ENCODE data around the gene ARPC3. TPM values are rescaled to one million over a fixed set of nuclear protein-coding genes. Genes with fewer than 3 reads are reported as not detected.

ARPC3 gene
- total and polyA plus RNA-seq, 2 experiments from 2014 or later = 356 to 411 TPM

GRCh38 chr12:110453569-110454296, 3.6 kb upstream of the ARPC3 start (continued):
- TF ChIP-seq ETS1 (IDR thresholded peaks at IDR 0.05) = no peak
- TF ChIP-seq POLR2AphosphoS5 (IDR thresholded peaks at IDR 0.05; ENCODE audit: low read depth) = no peak
- no peak for TF ChIP-seq CTCF (conservative IDR thresholded peaks at IDR 0.05; ENCODE audit: low read depth in 2 of 2)
- no peak for TF ChIP-seq NANOG (IDR thresholded peaks at IDR 0.05; ENCODE audit: borderline replicate concordance)
- no peak for TF ChIP-seq EZH2 (IDR thresholded peaks at IDR 0.05; ENCODE audit: low read depth, unreplicated experiment)
- TF ChIP-seq EZH2phosphoT487 (IDR thresholded peaks at IDR 0.05; ENCODE audit: unreplicated experiment) = no peak

GRCh38 chr12:110451263-110451662, 1.1 kb upstream of the ARPC3 start:
- ATAC-seq (no peak), DNase-seq (ENCODE audit: low spot score) (no peak)
- peaks cover 9% of the 10 kb centered on the region for H3K27me3 Mint-ChIP-seq (ENCODE audit: insufficient read depth, low read depth, poor library complexity)
- H3K27ac Mint-ChIP-seq = no peak overlapping the region
- H4K20me1 ChIP-seq (replicated peaks; ENCODE audit: insufficient read depth) = peaks cover 14% of the 10 kb centered on the region; the same call in 1 of the 2 replicates
- H3K27me3 ChIP-seq (ENCODE audit: insufficient read depth) = no peaks in the 10 kb centered on the region
- H3K79me2 ChIP-seq (replicated peaks; ENCODE audit: insufficient read depth) = peaks cover 31% of the 10 kb centered on the region
- no peak overlapping the region for H3K4me3 ChIP-seq
- H3F3A ChIP-seq (replicated peaks; ENCODE audit: low read depth) = peaks cover 8% of the 10 kb centered on the region; the same call in 1 of the 2 replicates
- no peaks in the 10 kb centered on the region for H3K4me1 ChIP-seq (ENCODE audit: insufficient read depth)
- no peaks in the 10 kb centered on the region for H3K9me2 ChIP-seq (ENCODE audit: insufficient read depth)
- H3K27ac ChIP-seq (ENCODE audit: low read depth) = peak overlapping the region; percentile 87; the same call in 1 of the 2 replicates
- H3K9me3 Mint-ChIP-seq = no peaks in the 10 kb centered on the region
- no peak overlapping the region for H3K4me3 Mint-ChIP-seq
- no peak overlapping the region for H2AFZ ChIP-seq
- peaks cover 38% of the 10 kb centered on the region for H3K36me3 Mint-ChIP-seq (ENCODE audit: low read depth)
- H3K36me3 ChIP-seq (ENCODE audit: insufficient read depth) = peaks cover 30% of the 10 kb centered on the region; the same call in 1 of the 2 replicates
- no peak for TF ChIP-seq JUNB (IDR thresholded peaks at IDR 0.05; ENCODE audit: unreplicated experiment)
- no peak for TF ChIP-seq POLR2AphosphoS5 (IDR thresholded peaks at IDR 0.05; ENCODE audit: low read depth)
- peaks cover 5% of the 10 kb centered on the region; the same call in 2 of the 3 replicates for H3K4me1 Mint-ChIP-seq
- no peak overlapping the region for H3K4me2 ChIP-seq

- Histone ChIP-seq H3K79me2 (replicated peaks; ENCODE audit: insufficient read depth) (peaks cover 29% of the 10 kb centered on the region), H3K4me2 (no peak overlapping the region), H4K20me1 (replicated peaks; ENCODE audit: insufficient read depth) (peaks cover 13% of the 10 kb centered on the region; the same call in 1 of the 2 replicates), H2AFZ (no peak overlapping the region), H3K27ac (ENCODE audit: low read depth) (no peak overlapping the region), H3F3A (replicated peaks; ENCODE audit: low read depth) (no peaks in the 10 kb centered on the region; the same call in 1 of the 2 replicates), H3K4me3 (no peak overlapping the region), H3K9me2 (ENCODE audit: insufficient read depth) (no peaks in the 10 kb centered on the region), H3K36me3 (ENCODE audit: insufficient read depth) (peaks cover 27% of the 10 kb centered on the region), H3K27me3 (ENCODE audit: insufficient read depth) (no peaks in the 10 kb centered on the region), H3K4me1 (ENCODE audit: insufficient read depth) (no peaks in the 10 kb centered on the region)
- Mint-ChIP-seq H3K4me3 (no peak overlapping the region), H3K27me3 (ENCODE audit: insufficient read depth, low read depth, poor library complexity) (peaks cover 2% of the 10 kb centered on the region), H3K27ac (no peak overlapping the region), H3K36me3 (ENCODE audit: low read depth) (peaks cover 28% of the 10 kb centered on the region), H3K4me1 (peaks cover 2% of the 10 kb centered on the region; the same call in 1 of the 3 replicates), H3K9me3 (no peaks in the 10 kb centered on the region)
- no peak for DNase-seq (ENCODE audit: low spot score)
- no peak for ATAC-seq
- TF ChIP-seq STAT1 (IDR thresholded peaks at IDR 0.05; ENCODE audit: unreplicated experiment) (no peak), CREB1 (CRISPR knock-in tag; IDR thresholded peaks at IDR 0.05; ENCODE audit: low read depth) (no peak), NANOG (IDR thresholded peaks at IDR 0.05; ENCODE audit: borderline replicate concordance) (no peak), ZNF331 (CRISPR knock-in tag; IDR thresholded peaks at IDR 0.05; ENCODE audit: low read depth) (no peak), POLR2AphosphoS5 (IDR thresholded peaks at IDR 0.05; ENCODE audit: low read depth) (no peak)
Measured at GRCh38 chr12:110444455-110444854, 5.7 kb downstream of the ARPC3 start.

Measured in GM23338 (cell line).